ENCODE results near the gene SLC19A1.
"Not testable (repeated sequence)": the region's sequence is repeated elsewhere in the genome, so short reads cannot be mapped to it uniquely, and the experiment has no call there.

Gene SLC19A1

GRCh38 chr21:45503226-45503625 is 39.0 kb downstream of the SLC19A1 start:
- DNase-seq, result not testable (repeated sequence)

- DNase-seq, result no peak
These were observed 39.6 kb downstream of the SLC19A1 start for GRCh38 chr21:45502600-45502999.

GRCh38 chr21:45502006-45502345 is 40.3 kb downstream of the SLC19A1 start:
- DNase-seq, result no peak

GRCh38 chr21:45501081-45502005 is 40.9 kb downstream of the SLC19A1 start:
- not testable (repeated sequence) for DNase-seq

GRCh38 chr21:45499970-45500577 is 42.2 kb downstream of the SLC19A1 start:
- DNase-seq, result no peak

- no peak for DNase-seq
These were observed 43.0 kb downstream of the SLC19A1 start for GRCh38 chr21:45499201-45499750.

GRCh38 chr21:45498646-45499000 is 43.6 kb downstream of the SLC19A1 start:
- no peak for DNase-seq

- DNase-seq, result no peak
These were observed 44.2 kb downstream of the SLC19A1 start for GRCh38 chr21:45497846-45498645.

- no peak for DNase-seq
These were observed 45.0 kb downstream of the SLC19A1 start for GRCh38 chr21:45496968-45497845.

- DNase-seq, result no peak
These were observed 45.9 kb downstream of the SLC19A1 start for GRCh38 chr21:45496151-45496967.

GRCh38 chr21:45494851-45495680 is 47.2 kb downstream of the SLC19A1 start:
- DNase-seq, result no peak

- DNase-seq, result no peak
These were observed 47.9 kb downstream of the SLC19A1 start for GRCh38 chr21:45494135-45494850.

GRCh38 chr21:45493401-45494001 is 48.7 kb downstream of the SLC19A1 start:
- DNase-seq, result no peak

- no peak for DNase-seq
These were observed 49.5 kb downstream of the SLC19A1 start for GRCh38 chr21:45492765-45493164.

GRCh38 chr21:45491623-45492022 is 50.6 kb downstream of the SLC19A1 start:
- no peak for DNase-seq

GRCh38 chr21:45491056-45491455 is 51.2 kb downstream of the SLC19A1 start:
- DNase-seq, result no peak

GRCh38 chr21:45490049-45490731 is 52.0 kb downstream of the SLC19A1 start:
- DNase-seq, result no peak

- no peak for DNase-seq
These were observed 52.6 kb downstream of the SLC19A1 start for GRCh38 chr21:45489722-45489982.

Data from NCI-H2171 treated with DMSO at 0.1 percent for 48 hours (cell line).